IMR-90 (cell line): ENCODE data around the gene CRYBG2. TPM values are rescaled to one million over a fixed set of nuclear protein-coding genes. Genes with fewer than 3 reads are reported as not detected.

Experiments used
- ATAC-seq: fragments of 200-7000 bp; cut with Tn5 transposase; 2 replicates; pipeline ENCODE4 v1.9.1; 2020; ENCODE audit warnings: low read depth, mild to moderate bottlenecking, moderate library complexity
- BruUV-seq: library from RNA; stranded (reverse); fragments of 400-500 nt; replicated peaks from 2 replicates; lab custom pipeline; 2021; lab: Mats Ljungman, UMichigan
- CTCF ChIA-PET: fragments of 300-600 bp; formaldehyde crosslinking; extraction: SDS; loops from one replicate; lab custom pipeline; 2021; ENCODE audit warnings: antibody characterized with exemption; lab: Yijun Ruan, JAX
- POLR2A ChIA-PET: fragments of 300-600 bp; sonication (Branson Sonifier 250); formaldehyde crosslinking; loops from one replicate; lab custom pipeline; 2022; ENCODE audit warnings: antibody characterized with exemption; ENCODE audit not compliant: unreplicated experiment; lab: Charles Lee
- DNase-seq: peaks from one replicate; pipeline ENCODE4 v3.0.0; 2013
- H2AFZ ChIP-seq: replicated peaks from 2 replicates; pipeline ENCODE3; 2013; ENCODE audit warnings: low read length, mild to moderate bottlenecking; ENCODE audit not compliant: poor library complexity
- H2AK5ac ChIP-seq: 2 replicates; pipeline ENCODE4 v1.6.1; 2013; ENCODE audit warnings: low read depth, low read length, inconsistent platforms
- H2AK9ac ChIP-seq: replicated peaks from 2 replicates; pipeline ENCODE3; 2013; ENCODE audit warnings: mild to moderate bottlenecking, low read depth, low read length, moderate library complexity; ENCODE audit not compliant: poor library complexity
- H2BK120ac ChIP-seq: 2 replicates; pipeline ENCODE4 v1.6.1; 2013; ENCODE audit warnings: low read depth, low read length, inconsistent platforms
- H2BK15ac ChIP-seq: 3 replicates; pipeline ENCODE4 v1.6.1; 2013; ENCODE audit warnings: low read depth, low read length, inconsistent platforms
- H2BK20ac ChIP-seq: 2 replicates; pipeline ENCODE4 v1.6.1; 2013; ENCODE audit warnings: low read depth, mild to moderate bottlenecking, inconsistent platforms, low read length, moderate library complexity
- H2BK5ac ChIP-seq: 2 replicates; pipeline ENCODE4 v1.6.1; 2013; ENCODE audit warnings: mild to moderate bottlenecking, low read depth, low read length, inconsistent platforms; ENCODE audit not compliant: poor library complexity, severe bottlenecking
- H3K14ac ChIP-seq: replicated peaks from 2 replicates; pipeline ENCODE4 v1.6.1; 2013; ENCODE audit warnings: low read depth, low read length, inconsistent platforms
- H3K18ac ChIP-seq: 2 replicates; pipeline ENCODE4 v1.6.1; 2013; ENCODE audit warnings: low read depth, low read length, control low read depth
- H3K23ac ChIP-seq: 2 replicates; pipeline ENCODE4 v1.6.1; 2013; ENCODE audit warnings: low read depth, low read length, inconsistent platforms
- H3K27ac ChIP-seq: 2 replicates; pipeline ENCODE4 v1.5.1; 2013; ENCODE audit warnings: mild to moderate bottlenecking, control low read depth, low read length; ENCODE audit not compliant: insufficient read depth
- H3K27me3 ChIP-seq: 2 replicates; pipeline ENCODE4 v1.6.1; 2013; ENCODE audit warnings: low read length; ENCODE audit not compliant: control insufficient read depth, insufficient read depth
- H3K36me3 ChIP-seq: 2 replicates; pipeline ENCODE4 v1.6.1; 2013; ENCODE audit warnings: low read length, mixed read lengths; ENCODE audit not compliant: control insufficient read depth, insufficient read depth
- H3K4ac ChIP-seq: 2 replicates; pipeline ENCODE4 v1.6.1; 2013; ENCODE audit warnings: low read depth, low read length, inconsistent platforms
- H3K4me1 ChIP-seq: 2 replicates; pipeline ENCODE4 v1.6.1; 2013; ENCODE audit warnings: low read length, mixed read lengths; ENCODE audit not compliant: control insufficient read depth, insufficient read depth
- H3K4me2 ChIP-seq: 2 replicates; pipeline ENCODE4 v1.6.1; 2013; ENCODE audit warnings: low read depth, mild to moderate bottlenecking, control low read depth, low read length, moderate library complexity
- H3K4me3 ChIP-seq: 2 replicates; pipeline ENCODE4 v1.5.1; 2013; ENCODE audit warnings: low read depth, mild to moderate bottlenecking, control low read depth, low read length, moderate library complexity; ENCODE audit not compliant: insufficient read depth
- H3K56ac ChIP-seq: 2 replicates; pipeline ENCODE4 v1.6.1; 2013; ENCODE audit warnings: low read length, inconsistent platforms; ENCODE audit not compliant: insufficient read depth; ENCODE audit errors: extremely low read depth
- H3K79me1 ChIP-seq, 2 experiments: 2 replicates each; pipeline ENCODE4 v1.6.1; 2013; ENCODE audit warnings: low read length in 2 of 2, inconsistent platforms in 1 of 2, low read depth in 1 of 2
- H3K9ac ChIP-seq: 2 replicates; pipeline ENCODE4 v1.6.1; 2013; ENCODE audit warnings: low read depth, low read length, control low read depth
- H3K9me1 ChIP-seq: 2 replicates; pipeline ENCODE4 v1.6.1; 2013; ENCODE audit warnings: low read length, inconsistent platforms; ENCODE audit not compliant: insufficient read depth
- H3K9me3 ChIP-seq: 2 replicates; pipeline ENCODE4 v1.6.1; 2013; ENCODE audit warnings: low read length; ENCODE audit not compliant: control insufficient read depth, insufficient read depth
- H4K20me1 ChIP-seq: 2 replicates; pipeline ENCODE4 v1.6.1; 2013; ENCODE audit warnings: low read length, inconsistent platforms; ENCODE audit not compliant: insufficient read depth
- H4K5ac ChIP-seq: 2 replicates; pipeline ENCODE4 v1.6.1; 2013; ENCODE audit warnings: mild to moderate bottlenecking, low read depth, low read length, control low read depth
- H4K8ac ChIP-seq, 2 experiments: 2 replicates each; pipeline ENCODE4 v1.6.1; 2013; ENCODE audit warnings: low read depth in 2 of 2, low read length in 2 of 2, control low read depth in 1 of 2, inconsistent platforms in 1 of 2
- H4K91ac ChIP-seq: 2 replicates; pipeline ENCODE4 v1.6.1; 2013; ENCODE audit warnings: low read depth, low read length, inconsistent platforms; ENCODE audit not compliant: insufficient read depth
- CHD1 ChIP-seq: IDR thresholded peaks from 2 replicates; pipeline ENCODE4 v1.6.1; 2012; ENCODE audit warnings: low read depth, low read length, improper control_type of control experiment
- MAFK ChIP-seq: IDR thresholded peaks from 2 replicates; pipeline ENCODE4 v1.6.1; 2012; ENCODE audit warnings: low read depth, low read length, improper control_type of control experiment
- SMC3 ChIP-seq: fragments of 150-350 bp; IDR thresholded peaks from 2 replicates; pipeline ENCODE4 v1.6.1; 2016; ENCODE audit warnings: low read depth, mild to moderate bottlenecking, antibody characterized with exemption, low read length, moderate library complexity
- WGBS, 2 experiments: methylation state at CpG; one replicate each; pipeline versions ENCODE4 v1.1.5 to v1.1.7; 2013; ENCODE audit warnings: missing lambda C conversion rate in 2 of 2; ENCODE audit not compliant: insufficient read length in 1 of 2; ENCODE audit errors: extremely low coverage in 2 of 2; 5-methylcytosine and 5-hydroxymethylcytosine counted together
- dilution Hi-C: fragments of 300-500 bp; cut with HindIII; formaldehyde crosslinking; loops from one replicate; pipeline ENCODE4 v1.14.3; 2018; ENCODE audit warnings: low sequenced_read_pairs; ENCODE audit not compliant: unreplicated experiment
- in situ Hi-C: fragments of 300-500 bp; cut with MboI; formaldehyde crosslinking; loops from 3 replicates; pipeline ENCODE4 v1.14.3; 2019; ENCODE audit warnings: low sequenced_read_pairs, inconsistent platforms, mixed read lengths
- intact Hi-C: fragments of 100-400 bp; cut with micrococcal nuclease; formaldehyde crosslinking; loops from 2 replicates; pipeline ENCODE4 v1.10.0; 2022
- polyA plus RNA-seq, 3 experiments: library from polyadenylated mRNA; depleted of rRNA; stranded (reverse); fragments of >200 nt; gene quantifications; 2 replicates each; pipeline ENCODE4 v1.2.3, GENCODE V29; 2012; ENCODE audit warnings: low replicate concordance in 1 of 3
- total RNA-seq: library from RNA; depleted of rRNA; stranded (reverse); fragments of >200 nt; gene quantifications from 2 replicates; pipeline ENCODE4 v1.2.3, GENCODE V29; 2012
- TF ChIP-seq, protein P1 (sequence below): fragments of 150-350 bp; IDR thresholded peaks from 2 replicates; pipeline ENCODE4 v1.6.1; 2017; ENCODE audit warnings: mild to moderate bottlenecking, antibody characterized with exemption, low read length, low read depth
- TF ChIP-seq, protein P2 (sequence below): fragments of 150-350 bp; IDR thresholded peaks from 2 replicates; pipeline ENCODE4 v1.6.1; 2016; ENCODE audit warnings: low read depth, mild to moderate bottlenecking, low read length, moderate library complexity, borderline replicate concordance

CRYBG2 gene
- total and polyA plus RNA-seq, 2 of the 4 experiments (the other 2 are of a cell fraction) = not detected

DNA sequence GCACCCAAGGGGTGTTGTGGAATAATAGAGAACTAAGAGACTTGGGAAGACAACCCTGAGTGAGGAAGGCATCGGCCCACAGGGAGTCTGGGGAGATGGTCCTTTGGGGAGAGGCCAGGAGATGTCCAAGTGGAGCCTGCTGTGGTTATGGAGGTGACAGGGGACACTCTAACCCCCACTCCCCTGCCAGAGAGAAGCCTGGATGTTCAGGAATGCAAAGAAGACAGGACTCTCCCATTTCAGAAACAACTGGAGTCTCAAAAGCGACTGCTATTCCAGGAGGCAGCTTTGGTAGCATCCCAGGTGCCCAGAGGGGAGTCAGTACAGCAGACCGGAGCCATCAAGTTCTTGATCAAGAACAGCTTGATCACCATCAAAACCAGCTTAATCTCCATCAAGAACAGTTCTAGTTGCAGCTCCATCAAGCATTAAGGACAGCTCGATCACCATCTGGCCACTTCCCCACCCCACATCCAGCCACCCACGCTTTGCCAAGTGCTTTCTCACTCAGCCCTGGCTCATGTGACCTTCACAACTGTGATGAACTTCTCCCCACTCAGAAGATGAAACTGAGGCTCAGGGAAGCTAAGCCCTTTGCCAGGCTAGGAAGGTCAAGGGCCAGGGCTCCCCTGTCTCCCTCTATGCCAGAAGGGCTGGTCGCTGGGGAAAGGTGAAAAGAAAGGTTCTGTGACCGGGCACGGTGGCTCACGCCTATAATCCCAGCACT is 35.4 kb downstream of the CRYBG2 start:
- H2BK5ac ChIP-seq = no peak overlapping the region
- no peaks in the 10 kb centered on the region for H3K36me3 ChIP-seq
- H3K18ac ChIP-seq = no peak overlapping the region
- no peak overlapping the region for H2AK9ac ChIP-seq
- H3K9me1 ChIP-seq = no peaks in the 10 kb centered on the region
- TF ChIP-seq MAFK (no peak), CHD1 (no peak), SMC3 (no peak)
- TF ChIP-seq, protein P1, sequence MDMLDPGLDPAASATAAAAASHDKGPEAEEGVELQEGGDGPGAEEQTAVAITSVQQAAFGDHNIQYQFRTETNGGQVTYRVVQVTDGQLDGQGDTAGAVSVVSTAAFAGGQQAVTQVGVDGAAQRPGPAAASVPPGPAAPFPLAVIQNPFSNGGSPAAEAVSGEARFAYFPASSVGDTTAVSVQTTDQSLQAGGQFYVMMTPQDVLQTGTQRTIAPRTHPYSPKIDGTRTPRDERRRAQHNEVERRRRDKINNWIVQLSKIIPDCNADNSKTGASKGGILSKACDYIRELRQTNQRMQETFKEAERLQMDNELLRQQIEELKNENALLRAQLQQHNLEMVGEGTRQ = no peak
- TF ChIP-seq, protein P2, sequence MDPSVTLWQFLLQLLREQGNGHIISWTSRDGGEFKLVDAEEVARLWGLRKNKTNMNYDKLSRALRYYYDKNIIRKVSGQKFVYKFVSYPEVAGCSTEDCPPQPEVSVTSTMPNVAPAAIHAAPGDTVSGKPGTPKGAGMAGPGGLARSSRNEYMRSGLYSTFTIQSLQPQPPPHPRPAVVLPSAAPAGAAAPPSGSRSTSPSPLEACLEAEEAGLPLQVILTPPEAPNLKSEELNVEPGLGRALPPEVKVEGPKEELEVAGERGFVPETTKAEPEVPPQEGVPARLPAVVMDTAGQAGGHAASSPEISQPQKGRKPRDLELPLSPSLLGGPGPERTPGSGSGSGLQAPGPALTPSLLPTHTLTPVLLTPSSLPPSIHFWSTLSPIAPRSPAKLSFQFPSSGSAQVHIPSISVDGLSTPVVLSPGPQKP = no peak
- H3K79me1 ChIP-seq = no peaks in the 10 kb centered on the region
- WGBS, 2 experiments = 94% methylated on average over 6 of the region's 9 CpGs; no CpG with 5 or more reads in 1 of the 2 experiments
- in situ Hi-C loops = no loop called here
- no peak overlapping the region for H3K23ac ChIP-seq
- no peak overlapping the region for H4K8ac ChIP-seq
- no peak overlapping the region for H2BK15ac ChIP-seq
- H2BK20ac ChIP-seq = no peak overlapping the region
- no TSS peak for BruUV-seq
- no peaks in the 10 kb centered on the region for H3K9me3 ChIP-seq
- peak overlapping the region; percentile 30; the same call in 1 of the 2 replicates for H2AK5ac ChIP-seq
- H3K4me3 ChIP-seq = no peak overlapping the region
- H3K27me3 ChIP-seq = peaks cover 4% of the 10 kb centered on the region; the same call in 1 of the 2 replicates
- intact Hi-C loops = no loop called here
- no peak overlapping the region for H2AFZ ChIP-seq
- no peak overlapping the region for H3K14ac ChIP-seq
- CTCF ChIA-PET = interaction anchor here (0.6 kb wide), 1 partner anchor 22 kb away, joined by 3 read pairs; no protein-coding TSS in a partner anchor
- H3K4me1 ChIP-seq = peaks cover 5% of the 10 kb centered on the region
- no peak overlapping the region for H2BK120ac ChIP-seq
- no peak overlapping the region for H4K5ac ChIP-seq
- no peak overlapping the region for H3K4ac ChIP-seq
- H3K4me2 ChIP-seq = no peak overlapping the region
- H4K91ac ChIP-seq = no peak overlapping the region
- no peak overlapping the region for H3K9ac ChIP-seq
- POLR2A ChIA-PET = no interaction called here
- no peak overlapping the region for H3K56ac ChIP-seq
- H3K27ac ChIP-seq = no peak overlapping the region
- dilution Hi-C loops = no loop called here
- ATAC-seq = no peak
- DNase-seq = no peak
- no peaks in the 10 kb centered on the region for H4K20me1 ChIP-seq
